GM12878 (cell line): ENCODE data around the gene ARL2.
"Not testable (repeated sequence)": the region's sequence is repeated elsewhere in the genome, so short reads cannot be mapped to it uniquely, and the experiment has no call there.

ENCODE experiments used
- HDAC2 ChIP-seq: fragments of 200-600 bp; sonication (generic); IDR thresholded peaks from 2 replicates; pipeline ENCODE4 v1.6.1; 2017
- POLR2A ChIP-seq: IDR thresholded peaks from 2 replicates; pipeline ENCODE4 v1.6.1; 2011; ENCODE audit warnings: low read depth, mild to moderate bottlenecking, low read length
- RCOR1 ChIP-seq: conservative IDR thresholded peaks from 2 replicates; pipeline ENCODE4 v1.6.1; 2012; ENCODE audit warnings: low read depth, low read length, improper control_type of control experiment
- REST ChIP-seq: IDR thresholded peaks from 2 replicates; pipeline ENCODE4 v1.6.1; 2012; ENCODE audit warnings: mild to moderate bottlenecking, low read depth, low read length
- TAF1 ChIP-seq: IDR thresholded peaks from 2 replicates; pipeline ENCODE4 v1.6.1; 2011; ENCODE audit warnings: mild to moderate bottlenecking, low read depth, low read length, borderline replicate concordance

GRCh38 chr11:65003968-65004367 lies 10.0 kb upstream of the ARL2 start:
- not testable (repeated sequence) for TF ChIP-seq POLR2A, RCOR1, TAF1, REST, HDAC2
